Aorta (tissue), 5 donors: ENCODE measurements around the gene ODAD2. TPM values are rescaled to one million over a fixed set of nuclear protein-coding genes. Genes with fewer than 3 reads are reported as not detected.

Experiments used
- ATAC-seq: fragments of 200-7000 bp; cut with Tn5 transposase; one replicate; pipeline ENCODE4 v1.9.1; 2022; ENCODE audit warnings: moderate library complexity; ENCODE audit not compliant: low FRiP score
- DNase-seq, 2 donors: peaks; one replicate each; pipeline ENCODE4 v3.0.0-alpha.2; 2020
- H3K27ac ChIP-seq, 2 donors: one replicate each; pipeline ENCODE4 v1.5.1; 2013; ENCODE audit warnings: low read length in 2 of 2, mild to moderate bottlenecking in 2 of 2, moderate library complexity in 2 of 2, control low read depth in 1 of 2, inconsistent platforms in 1 of 2, low read depth in 1 of 2
- H3K27me3 ChIP-seq, 2 donors: one replicate each; pipeline ENCODE4 v1.6.1; 2013; ENCODE audit warnings: control low read depth in 1 of 2, low read length in 1 of 2, mild to moderate bottlenecking in 1 of 2, moderate library complexity in 1 of 2; ENCODE audit not compliant: insufficient read depth in 2 of 2, control insufficient read depth in 1 of 2
- H3K36me3 ChIP-seq, 2 donors: one replicate each; pipeline ENCODE4 v1.6.1; 2013; ENCODE audit warnings: control low read depth in 1 of 2, low read length in 1 of 2, mild to moderate bottlenecking in 1 of 2; ENCODE audit not compliant: insufficient read depth in 2 of 2, control insufficient read depth in 1 of 2
- H3K4me1 ChIP-seq, 2 donors: one replicate each; pipeline ENCODE4 v1.6.1; 2013; ENCODE audit warnings: low read length in 2 of 2, control low read depth in 1 of 2, mild to moderate bottlenecking in 1 of 2, moderate library complexity in 1 of 2; ENCODE audit not compliant: insufficient read depth in 2 of 2, control insufficient read depth in 1 of 2
- H3K4me3 ChIP-seq, 2 donors: one replicate each; pipeline ENCODE4 v1.5.1; 2013; ENCODE audit warnings: low read length in 2 of 2, control low read depth in 1 of 2, mild to moderate bottlenecking in 1 of 2
- H3K9me3 ChIP-seq: one replicate; pipeline ENCODE4 v1.6.1; 2013; ENCODE audit warnings: mild to moderate bottlenecking, low read length; ENCODE audit not compliant: control insufficient read depth
- WGBS, 2 donors: extraction: QIAGEN DNeasy Blood & Tissue Kit; methylation state at CpG; one replicate each; pipeline ENCODE4 v1.1.7; 2013; 5-methylcytosine and 5-hydroxymethylcytosine counted together
- intact Hi-C, 2 donors: fragments of 100-400 bp; cut with DNase I; formaldehyde crosslinking; loops; one replicate each; pipeline versions ENCODE4 v1.14.2 to v1.15.0; 2022
- long read RNA-seq, 2 donors: library from polyadenylated mRNA; unstranded; transcript quantifications; one replicate each; pipeline ENCODE4 v2.0.0, GENCODE V29; 2020 to 2021
- polyA plus RNA-seq, 2 donors: library from polyadenylated mRNA; stranded (reverse); fragments of 200-250 nt; gene quantifications; one replicate each; pipeline ENCODE4 v1.2.3, GENCODE V29; 2013
- total RNA-seq, 2 donors: library from RNA; stranded (reverse); fragmentation: NEBNext Ultra II Directional; extraction: Animal tissue kit (Norgen Biotek cat#: 25700); gene quantifications; one replicate each; pipeline ENCODE4 v1.2.1, GENCODE V29; 2021
- donor health status: healthy with polysubstance abuse.
- donor health status: Bipolar disorder and iron deficiency.
- donor health status: DM: no; HTN: no; CAD: no.
- donor health status: DM: no; HTN: no; CAD: no.
- donor health status: DM: yes; HTN: yes; CAD: no.

Gene ODAD2, protein sequence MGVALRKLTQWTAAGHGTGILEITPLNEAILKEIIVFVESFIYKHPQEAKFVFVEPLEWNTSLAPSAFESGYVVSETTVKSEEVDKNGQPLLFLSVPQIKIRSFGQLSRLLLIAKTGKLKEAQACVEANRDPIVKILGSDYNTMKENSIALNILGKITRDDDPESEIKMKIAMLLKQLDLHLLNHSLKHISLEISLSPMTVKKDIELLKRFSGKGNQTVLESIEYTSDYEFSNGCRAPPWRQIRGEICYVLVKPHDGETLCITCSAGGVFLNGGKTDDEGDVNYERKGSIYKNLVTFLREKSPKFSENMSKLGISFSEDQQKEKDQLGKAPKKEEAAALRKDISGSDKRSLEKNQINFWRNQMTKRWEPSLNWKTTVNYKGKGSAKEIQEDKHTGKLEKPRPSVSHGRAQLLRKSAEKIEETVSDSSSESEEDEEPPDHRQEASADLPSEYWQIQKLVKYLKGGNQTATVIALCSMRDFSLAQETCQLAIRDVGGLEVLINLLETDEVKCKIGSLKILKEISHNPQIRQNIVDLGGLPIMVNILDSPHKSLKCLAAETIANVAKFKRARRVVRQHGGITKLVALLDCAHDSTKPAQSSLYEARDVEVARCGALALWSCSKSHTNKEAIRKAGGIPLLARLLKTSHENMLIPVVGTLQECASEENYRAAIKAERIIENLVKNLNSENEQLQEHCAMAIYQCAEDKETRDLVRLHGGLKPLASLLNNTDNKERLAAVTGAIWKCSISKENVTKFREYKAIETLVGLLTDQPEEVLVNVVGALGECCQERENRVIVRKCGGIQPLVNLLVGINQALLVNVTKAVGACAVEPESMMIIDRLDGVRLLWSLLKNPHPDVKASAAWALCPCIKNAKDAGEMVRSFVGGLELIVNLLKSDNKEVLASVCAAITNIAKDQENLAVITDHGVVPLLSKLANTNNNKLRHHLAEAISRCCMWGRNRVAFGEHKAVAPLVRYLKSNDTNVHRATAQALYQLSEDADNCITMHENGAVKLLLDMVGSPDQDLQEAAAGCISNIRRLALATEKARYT
- 1 to 10 TPM in 1 of 2 donors, under 1 TPM in 1; 0.71 to 1.3 TPM for total RNA-seq
- under 1 TPM in 1 of 2 donors, not detected in 1; 0.64 TPM for polyA plus RNA-seq
- long read RNA-seq, donor 1, result 0 reads
- long read RNA-seq, donor 2, result 0 reads

DNA sequence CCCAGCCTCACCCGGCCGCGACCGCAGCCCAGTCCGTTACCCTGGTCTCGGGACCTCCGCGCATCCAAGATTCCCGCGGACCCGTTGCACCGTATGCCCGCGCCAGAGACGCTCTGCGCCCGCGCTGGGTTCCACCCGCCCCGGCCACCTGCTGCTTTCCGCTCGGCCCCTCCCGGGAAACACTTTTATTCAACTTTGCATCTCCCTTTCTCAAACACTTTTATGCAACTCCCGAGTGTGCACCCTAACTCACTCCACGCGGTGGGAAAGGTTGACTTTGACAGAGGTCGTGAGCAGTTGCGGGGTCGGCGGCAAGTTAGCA lies at the start of gene ODAD2:
Gene ODAD2, minus strand, starts transcription at position 126 of the 322 bp plus-strand sequence. CDS start 3,937 bp downstream, outside the sequence.
- H3K27ac ChIP-seq, result no peak within 1 kb of the TSS
- H3K36me3 ChIP-seq, result no peaks in the 10 kb centered on the region
- H3K9me3 ChIP-seq, result no peaks in the 10 kb centered on the region
- 4% methylated on average over 30 of the region's 30 CpGs for WGBS, 2 donors
- H3K4me1 ChIP-seq, result no peaks in the 10 kb centered on the region
- DNase-seq (no peak), ATAC-seq (no peak)
- peak within 1 kb of the TSS; percentile 55 to 76 for H3K4me3 ChIP-seq
- intact Hi-C loops, result no loop called here
- H3K27me3 ChIP-seq, result no peaks in the 10 kb centered on the region

DNA sequence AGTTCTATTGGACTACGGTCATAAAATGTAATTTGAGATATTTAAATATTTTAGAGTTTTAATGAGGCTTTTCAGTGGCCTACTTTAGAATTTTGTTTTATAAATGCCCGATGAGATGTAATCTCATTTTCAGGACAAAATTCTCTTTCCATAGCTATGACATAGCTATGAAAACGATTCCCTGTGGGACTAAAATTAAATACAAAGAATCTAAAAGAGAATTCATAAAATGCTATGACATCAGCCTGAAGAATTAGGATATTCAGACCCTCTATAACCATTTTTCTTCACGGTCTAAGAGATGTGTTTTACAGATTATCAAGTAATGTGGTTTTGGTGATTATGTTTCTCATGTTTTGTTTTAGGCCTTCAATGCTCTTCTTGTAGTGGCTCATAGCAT lies 48.2 kb upstream of the ODAD2 start:
- no peak overlapping the region for H3K27ac ChIP-seq
- H3K4me3 ChIP-seq, result no peak overlapping the region
- 15 to 19% methylated on average over 4 of the region's 4 CpGs for WGBS, 2 donors
- no peak for DNase-seq
- H3K9me3 ChIP-seq, result no peaks in the 10 kb centered on the region
- H3K27me3 ChIP-seq, result no peaks in the 10 kb centered on the region
- H3K4me1 ChIP-seq, result peaks cover 0 to 4% of the 10 kb centered on the region in 2 donors
- intact Hi-C loops, result no loop called here
- ATAC-seq, result no peak
- peaks cover 0 to 2% of the 10 kb centered on the region in 2 donors for H3K36me3 ChIP-seq

DNA sequence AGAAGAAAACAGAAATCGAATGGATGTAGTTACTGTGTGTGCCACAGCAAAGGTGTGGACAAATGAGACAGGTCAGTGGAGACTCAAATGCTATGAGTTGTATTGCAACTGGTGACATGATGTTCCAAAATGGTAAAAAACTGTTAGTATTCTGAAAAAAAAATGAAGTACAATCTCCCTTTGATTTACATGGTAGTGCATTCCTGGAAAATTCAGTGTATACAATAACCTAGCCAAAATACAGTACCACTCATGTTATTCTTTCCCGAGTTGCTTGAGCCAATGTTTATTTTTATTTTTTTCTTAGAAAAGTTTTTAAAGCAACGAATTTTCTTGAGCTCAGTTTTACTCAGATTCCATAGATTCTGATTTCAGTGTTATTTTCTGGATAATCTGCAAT lies 47.7 kb upstream of the ODAD2 start:
- Histone ChIP-seq H3K27me3 (no peaks in the 10 kb centered on the region), H3K36me3 (peaks cover 0 to 2% of the 10 kb centered on the region in 2 donors), H3K27ac (no peak overlapping the region), H3K4me3 (no peak overlapping the region), H3K4me1 (peaks cover 2 to 4% of the 10 kb centered on the region in 2 donors), H3K9me3 (no peaks in the 10 kb centered on the region)
- DNase-seq, result no peak
- ATAC-seq, result no peak
- 17 to 22% methylated on average over 3 of the region's 3 CpGs for WGBS, 2 donors
- intact Hi-C loops, result no loop called here

- ATAC-seq, result no peak
- no peaks in the 10 kb centered on the region for H3K9me3 ChIP-seq
- 89 to 90% methylated on average over 1 of the region's 1 CpG for WGBS, 2 donors
- H3K27me3 ChIP-seq, result no peaks in the 10 kb centered on the region
- peaks cover 2 to 4% of the 10 kb centered on the region in 2 donors for H3K4me1 ChIP-seq
- intact Hi-C loops, result no loop called here
- H3K4me3 ChIP-seq, result no peak overlapping the region
- H3K36me3 ChIP-seq, result no peaks in the 10 kb centered on the region
- no peak for DNase-seq
- no peak overlapping the region for H3K27ac ChIP-seq
Observed at GRCh38 chr10:28043941-28044340, 45.1 kb upstream of the ODAD2 start.

DNA sequence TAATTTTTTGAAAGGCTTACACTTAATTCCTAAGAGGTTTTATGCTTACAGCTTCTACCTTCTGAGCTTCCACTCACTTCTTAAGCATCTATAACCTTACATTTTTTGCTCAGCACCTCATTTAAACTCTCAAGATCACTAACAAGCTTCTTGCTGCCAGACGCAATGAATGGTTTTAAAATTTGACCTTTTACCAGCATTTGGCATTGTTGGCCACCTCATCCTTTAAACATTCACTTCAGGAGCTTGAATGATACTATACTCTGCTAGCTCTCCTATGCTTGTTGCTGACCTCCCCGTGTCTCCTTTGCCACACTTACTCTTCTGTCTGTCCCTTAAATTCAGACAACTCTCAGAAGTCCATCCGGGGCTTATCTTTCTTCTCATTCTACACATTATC lies 37.7 kb upstream of the ODAD2 start:
- H3K36me3 ChIP-seq, result no peaks in the 10 kb centered on the region
- intact Hi-C loops, result no loop called here

GRCh38 chr10:28020993-28021982 lies 22.4 kb upstream of the ODAD2 start:
- Histone ChIP-seq H3K27me3 (no peaks in the 10 kb centered on the region), H3K9me3 (no peaks in the 10 kb centered on the region), H3K4me3 (no peak overlapping the region), H3K36me3 (no peaks in the 10 kb centered on the region), H3K4me1 (no peaks in the 10 kb centered on the region), H3K27ac (no peak overlapping the region)
- no peak for DNase-seq
- intact Hi-C loops, result no loop called here
- no peak for ATAC-seq
- 70 to 83% methylated on average over 5 of the region's 5 CpGs for WGBS, 2 donors

More for the DNA sequence above, 37.7 kb upstream of the ODAD2 start:
- DNase-seq (no peak), ATAC-seq (no peak)
- H3K27ac ChIP-seq, result no peak overlapping the region
- peaks cover 2% of the 10 kb centered on the region for H3K9me3 ChIP-seq
- H3K4me3 ChIP-seq, result no peak overlapping the region
- WGBS, 2 donors, result 90 to 92% methylated on average over 3 of the region's 3 CpGs
- peaks cover 0 to under 1% of the 10 kb centered on the region in 2 donors for H3K4me1 ChIP-seq
- H3K27me3 ChIP-seq, result no peaks in the 10 kb centered on the region

DNA sequence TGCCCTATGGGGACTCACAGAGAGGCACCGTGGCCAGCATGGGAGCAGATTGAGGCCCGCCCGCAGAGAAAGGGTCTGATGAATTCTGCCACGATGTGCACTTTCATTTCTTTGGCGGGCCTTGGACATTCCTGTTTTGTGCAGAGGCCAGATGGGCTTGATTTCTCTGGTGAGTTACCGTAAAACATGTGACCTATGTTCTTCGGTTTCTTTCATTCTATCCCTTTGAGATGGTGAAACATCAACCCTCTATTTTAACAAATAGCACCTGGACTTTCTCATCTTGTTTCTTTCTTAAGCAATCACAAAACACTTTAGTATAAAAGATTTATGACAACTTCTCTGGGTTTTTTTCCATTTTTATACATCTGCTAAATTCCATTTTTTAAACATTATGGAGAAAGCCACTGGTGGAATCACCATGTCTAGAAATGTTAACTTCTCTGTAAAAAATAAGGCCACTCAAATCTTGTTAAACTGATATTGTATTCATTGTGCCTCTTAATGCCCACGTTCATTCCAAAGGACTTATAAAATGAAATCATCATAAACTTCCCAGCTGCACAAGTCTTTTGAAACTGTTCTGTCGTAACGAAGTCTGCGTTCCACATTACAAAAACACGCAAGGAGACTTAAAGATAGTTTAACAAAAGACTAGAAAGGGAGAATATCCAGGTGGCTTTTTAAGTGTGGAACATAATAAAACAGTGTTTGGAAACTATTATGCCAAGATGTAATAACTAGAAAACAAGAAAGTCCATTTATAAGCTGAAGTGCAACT lies 21.4 kb upstream of the ODAD2 start:
- H3K27ac ChIP-seq, result no peak overlapping the region
- no peaks in the 10 kb centered on the region for H3K36me3 ChIP-seq
- 91 to 93% methylated on average over 12 of the region's 12 CpGs for WGBS, 2 donors
- no peaks in the 10 kb centered on the region for H3K4me1 ChIP-seq
- no peaks in the 10 kb centered on the region for H3K27me3 ChIP-seq
- intact Hi-C loops, result no loop called here
- DNase-seq, result no peak
- H3K9me3 ChIP-seq, result no peaks in the 10 kb centered on the region
- H3K4me3 ChIP-seq, result no peak overlapping the region
- no peak for ATAC-seq
